NCI-H1930 (cell line): Measurements from ENCODE around the gene KCNMB4.
"Not testable (repeated sequence)": the region's sequence is repeated elsewhere in the genome, so short reads cannot be mapped to it uniquely, and the experiment has no call there.

Source experiments
- DNase-seq, 2 experiments: peaks; one replicate each; lab custom pipeline; 2025; lab: John Stamatoyannopoulos, UW

KCNMB4 gene

DNA sequence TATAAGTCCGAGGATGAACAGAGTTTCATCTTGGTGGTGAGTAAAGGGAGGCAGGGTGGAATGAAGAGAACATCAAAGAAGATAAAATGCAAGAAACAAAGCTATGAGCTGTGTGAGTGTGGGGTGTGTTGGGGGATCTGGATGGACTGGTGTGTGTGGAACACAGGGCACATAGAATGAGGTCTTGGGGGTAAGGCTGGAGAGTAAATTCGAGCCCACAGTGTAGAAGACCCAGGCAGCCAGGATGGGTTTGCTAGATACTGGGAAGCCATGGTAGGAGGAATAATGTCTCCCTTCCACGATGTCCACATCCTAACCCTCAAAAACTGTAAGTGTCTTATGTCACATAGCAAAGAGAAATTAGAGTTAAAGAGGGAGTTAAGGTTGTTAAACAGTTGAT lies 6.8 kb downstream of the KCNMB4 start:
- DNase-seq = no peak

DNA sequence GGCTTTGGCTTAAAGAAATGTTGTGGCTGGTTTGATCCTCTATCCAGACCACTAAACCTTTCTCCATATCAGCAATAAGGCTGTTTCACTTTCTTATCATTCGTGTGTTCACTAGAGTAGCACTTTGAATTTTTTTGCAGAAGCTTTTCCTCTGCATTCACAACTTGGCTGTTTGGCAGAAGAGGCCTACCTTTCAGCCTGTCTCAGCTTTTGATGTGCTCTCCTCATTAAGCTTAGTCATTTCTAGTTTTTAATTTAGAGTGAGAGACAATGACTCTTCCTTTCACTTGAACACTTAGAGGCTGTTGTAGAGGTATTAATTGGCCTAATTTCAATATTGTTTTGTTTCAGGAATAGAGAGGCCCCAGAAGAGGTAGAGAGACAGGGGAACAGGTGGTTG lies 13.8 kb downstream of the KCNMB4 start:
- no peak for DNase-seq

DNA sequence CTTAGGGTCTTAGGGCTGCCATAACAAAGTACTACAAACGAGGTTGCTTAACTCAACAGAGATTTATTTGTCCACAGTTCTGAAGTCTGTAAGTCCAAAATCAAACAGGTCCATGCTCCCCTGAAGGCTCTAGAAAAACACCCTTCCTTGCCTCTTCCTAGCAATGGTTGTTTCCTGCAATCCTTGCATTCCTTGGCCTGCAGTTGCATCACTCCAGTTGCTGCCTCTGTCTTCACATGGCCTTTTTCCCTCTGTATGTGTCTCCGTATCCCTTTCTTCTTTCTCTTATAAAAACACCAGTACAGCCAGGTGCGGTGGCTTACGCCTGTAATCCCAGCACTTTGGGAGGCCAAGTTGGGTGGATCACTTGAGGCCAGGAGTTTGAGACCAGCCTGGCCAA lies 17.4 kb downstream of the KCNMB4 start:
- no peak for DNase-seq

DNA sequence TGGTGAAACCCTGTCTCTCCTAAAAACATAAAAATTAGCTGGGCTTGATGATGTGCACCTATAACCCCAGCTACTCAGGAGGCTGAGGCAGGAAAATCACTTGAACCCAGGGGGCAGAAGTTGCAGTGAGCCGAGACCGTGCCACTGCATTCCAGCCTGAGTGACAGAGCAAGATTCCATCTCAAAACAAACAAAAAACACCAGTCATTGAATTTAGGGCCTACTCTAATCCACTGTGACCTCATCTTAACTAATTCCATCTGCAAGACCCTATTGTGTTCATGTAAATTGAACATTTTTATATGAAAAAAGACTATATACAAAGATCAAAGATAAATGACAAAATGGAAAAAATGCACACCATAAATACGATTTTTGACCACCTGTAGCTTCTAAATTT lies 17.8 kb downstream of the KCNMB4 start:
- DNase-seq = no peak

DNA sequence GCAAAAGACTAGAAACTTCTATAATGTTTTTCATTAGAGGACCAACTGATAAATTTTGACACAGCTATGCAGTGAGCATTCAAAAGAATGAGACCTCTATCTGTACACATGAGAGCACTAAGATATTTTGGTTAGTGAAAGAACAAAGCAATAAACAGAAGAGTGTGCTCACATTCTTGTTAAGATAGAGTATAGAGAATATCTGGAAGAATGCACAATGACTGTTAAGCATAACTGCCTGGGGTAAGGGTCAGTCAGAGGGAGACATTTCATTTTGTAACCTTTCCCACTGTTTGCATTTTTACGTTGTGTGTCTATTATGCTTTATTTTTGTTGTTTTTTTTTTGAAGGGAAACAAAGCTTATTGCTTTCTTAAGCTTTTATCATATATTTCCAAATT lies 20.7 kb downstream of the KCNMB4 start:
- DNase-seq = no peak

DNA sequence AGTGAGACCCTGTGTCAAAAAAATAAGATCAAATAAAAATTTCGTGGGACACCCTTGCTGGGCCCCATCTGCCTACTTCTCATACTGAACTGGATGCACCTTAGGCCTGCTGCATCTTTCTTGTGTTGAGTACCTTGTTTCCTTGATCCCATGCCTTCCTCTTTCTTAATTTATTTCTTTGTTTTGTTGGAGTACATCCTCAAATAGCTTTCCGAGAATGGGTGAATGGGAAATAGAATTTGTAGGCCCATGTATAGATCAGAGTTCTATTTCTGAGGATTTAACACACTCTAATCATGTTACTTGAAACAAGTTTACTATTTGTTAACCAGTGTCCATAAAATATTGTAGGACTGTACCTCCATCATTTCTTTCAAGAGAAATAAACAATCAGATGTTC lies 23.6 kb downstream of the KCNMB4 start:
- no peak for DNase-seq

DNA sequence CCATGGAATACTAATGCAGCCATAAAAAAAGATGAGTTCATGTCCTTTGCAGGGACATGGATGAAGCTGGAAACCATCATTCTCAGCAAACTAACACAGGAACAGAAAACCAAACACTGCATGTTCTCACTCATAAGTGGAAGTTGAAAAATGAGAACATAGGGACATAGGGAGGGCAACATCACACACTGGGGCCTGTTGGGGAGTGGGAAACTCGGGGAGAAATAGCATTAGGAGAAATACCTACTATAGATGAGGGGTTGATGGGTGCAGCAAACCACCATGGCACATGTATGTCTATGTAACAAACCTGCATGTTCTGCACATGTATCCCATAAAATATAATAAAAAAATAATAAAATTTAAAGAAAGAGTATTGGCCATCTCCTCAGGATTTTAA lies 26.5 kb downstream of the KCNMB4 start:
- not testable (repeated sequence) for DNase-seq

DNA sequence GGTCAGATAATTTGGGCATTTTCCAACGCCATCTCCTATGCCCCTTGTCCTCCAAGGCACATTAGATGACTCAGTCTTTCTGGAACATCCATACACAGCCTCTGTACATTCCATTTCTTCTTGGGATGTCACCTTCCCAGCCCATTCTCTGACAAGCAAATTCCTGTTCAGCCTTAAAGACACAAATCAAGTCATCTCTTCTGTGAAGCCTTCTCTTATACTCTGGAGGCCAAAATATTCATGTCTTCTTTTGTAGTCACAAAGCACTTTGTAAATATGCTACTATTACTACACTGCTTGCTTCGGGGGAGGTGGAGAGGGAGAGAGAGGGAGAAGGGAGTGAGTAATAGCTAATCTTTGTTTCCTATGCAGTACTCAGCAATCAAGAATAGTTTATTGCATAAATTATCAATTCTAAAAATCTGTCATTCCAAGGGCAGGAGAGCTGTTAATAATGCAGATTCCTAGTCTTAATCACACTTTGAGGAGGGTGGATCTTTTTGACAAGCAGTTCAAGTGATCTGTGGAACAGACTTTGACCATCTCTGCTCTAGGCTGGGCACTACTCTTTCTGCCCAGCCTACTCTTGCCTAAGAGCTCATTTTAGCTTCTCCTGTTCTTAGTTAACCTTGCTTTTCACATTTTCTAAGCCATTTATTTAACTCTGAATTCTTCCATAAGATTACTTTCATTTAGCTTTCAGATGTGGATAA lies 27.9 kb downstream of the KCNMB4 start:
- no peak for DNase-seq

DNA sequence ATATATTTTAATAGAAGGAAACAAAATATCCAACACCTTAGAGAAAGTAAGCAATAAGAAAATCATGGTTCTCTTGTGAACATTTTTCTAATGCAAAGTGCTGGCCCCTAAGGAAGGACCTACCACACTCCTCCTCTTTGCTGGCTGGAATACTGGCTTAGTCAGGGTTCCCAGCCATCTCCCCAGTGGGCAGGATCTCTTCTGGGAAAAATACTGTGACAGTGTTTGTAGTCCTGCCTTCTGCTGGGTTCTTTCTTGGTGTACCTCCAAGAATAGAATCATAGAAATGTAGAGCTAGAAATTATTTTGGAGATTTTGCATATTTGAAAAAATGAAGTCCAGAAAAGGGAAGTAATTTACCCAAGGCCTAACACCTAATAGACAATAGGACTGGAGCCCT lies 31.9 kb downstream of the KCNMB4 start:
- DNase-seq = no peak

DNA sequence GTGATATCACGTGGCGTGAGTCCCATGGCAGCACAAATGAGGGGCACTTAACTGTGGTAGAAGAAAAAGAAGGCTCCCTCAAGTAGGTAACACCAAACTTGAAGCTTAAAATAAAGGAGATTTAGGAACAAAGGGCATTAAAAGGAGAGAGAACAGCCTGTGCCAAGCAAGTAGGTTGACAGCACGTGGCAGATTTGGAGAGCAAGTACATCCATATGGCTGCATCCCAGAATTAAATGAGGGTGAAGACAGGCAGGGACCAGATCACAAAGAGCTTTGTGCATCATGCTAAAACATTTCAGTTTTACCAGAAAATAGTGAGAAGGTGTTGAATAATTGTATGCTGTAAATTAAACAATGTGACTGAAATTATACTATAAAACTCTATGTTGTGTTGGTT lies 32.8 kb downstream of the KCNMB4 start:
- no peak for DNase-seq

DNA sequence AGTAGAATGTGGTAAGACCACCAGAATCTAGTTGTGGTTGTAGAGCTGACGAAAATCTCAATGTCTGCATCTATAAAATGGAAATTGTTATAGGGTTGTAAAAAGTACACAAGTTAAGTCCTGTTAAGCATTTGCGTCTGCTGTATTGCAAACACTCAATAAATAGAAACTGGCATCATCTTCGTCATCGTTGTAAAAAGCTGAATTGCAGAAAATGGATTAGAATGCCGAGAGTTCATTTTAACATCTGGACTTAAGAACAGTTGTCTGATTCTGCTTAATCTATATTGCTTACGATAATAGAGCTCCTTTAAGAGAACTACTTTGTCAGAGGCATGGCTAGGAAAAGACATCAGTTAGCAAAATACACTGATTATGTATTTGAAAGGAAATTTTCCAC lies 33.2 kb downstream of the KCNMB4 start:
- DNase-seq = no peak

DNA sequence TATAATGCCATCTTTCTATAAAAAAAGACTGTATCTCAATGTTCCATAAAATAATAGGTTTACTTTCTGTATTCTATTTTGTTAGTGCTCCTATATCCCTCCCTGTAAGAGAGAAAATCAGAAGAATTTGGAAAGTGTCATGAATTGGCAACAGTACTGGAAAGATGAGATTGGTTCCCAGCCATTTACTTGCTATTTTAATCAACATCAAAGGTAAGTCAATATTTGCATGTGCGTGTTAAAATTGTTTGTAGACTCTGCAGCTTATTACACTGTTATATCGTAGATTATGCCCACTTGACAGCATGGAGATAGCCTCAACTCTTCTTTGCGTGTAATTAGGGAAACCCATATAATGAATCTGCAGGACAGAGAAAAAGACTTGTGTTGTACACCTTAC lies 34.0 kb downstream of the KCNMB4 start:
- no peak for DNase-seq

DNA sequence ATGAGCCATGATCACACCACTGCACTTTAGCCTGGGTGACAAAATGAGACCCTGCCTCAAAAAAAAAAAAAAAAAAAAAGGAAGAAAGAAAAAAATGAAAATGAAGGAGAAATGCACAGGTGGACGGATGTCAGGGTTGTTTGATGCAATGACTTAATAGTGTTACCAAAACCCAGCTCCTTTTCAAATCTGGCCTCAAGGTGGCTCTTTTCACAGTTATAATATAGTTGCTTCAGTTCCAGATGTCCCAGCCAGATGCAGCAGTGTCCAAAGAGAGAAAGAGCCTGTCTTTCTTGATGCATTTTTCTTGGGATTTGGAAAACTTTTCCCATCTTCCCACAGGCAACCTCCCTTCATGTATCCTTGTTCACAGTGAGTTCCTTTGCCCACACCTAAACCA lies 36.5 kb downstream of the KCNMB4 start:
- DNase-seq = no peak

DNA sequence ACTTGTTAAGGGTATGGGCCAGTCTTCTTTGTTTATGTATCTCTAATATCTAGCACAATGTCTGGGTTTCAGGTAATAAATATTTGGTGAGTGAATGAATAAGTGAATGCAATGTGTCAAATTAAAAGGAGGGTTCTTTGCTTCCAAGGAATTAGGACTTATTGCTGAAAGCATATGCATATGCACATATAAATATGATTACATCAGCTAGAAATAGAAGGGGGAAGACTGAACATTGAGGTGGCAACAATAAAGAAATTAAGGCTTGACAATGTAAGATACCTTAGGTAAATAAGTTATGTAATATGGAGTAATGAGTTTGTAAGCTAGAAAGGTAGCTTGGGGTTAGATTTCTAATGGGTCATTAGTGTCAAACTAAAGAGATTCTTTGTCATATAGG lies 37.7 kb downstream of the KCNMB4 start:
- DNase-seq = no peak

DNA sequence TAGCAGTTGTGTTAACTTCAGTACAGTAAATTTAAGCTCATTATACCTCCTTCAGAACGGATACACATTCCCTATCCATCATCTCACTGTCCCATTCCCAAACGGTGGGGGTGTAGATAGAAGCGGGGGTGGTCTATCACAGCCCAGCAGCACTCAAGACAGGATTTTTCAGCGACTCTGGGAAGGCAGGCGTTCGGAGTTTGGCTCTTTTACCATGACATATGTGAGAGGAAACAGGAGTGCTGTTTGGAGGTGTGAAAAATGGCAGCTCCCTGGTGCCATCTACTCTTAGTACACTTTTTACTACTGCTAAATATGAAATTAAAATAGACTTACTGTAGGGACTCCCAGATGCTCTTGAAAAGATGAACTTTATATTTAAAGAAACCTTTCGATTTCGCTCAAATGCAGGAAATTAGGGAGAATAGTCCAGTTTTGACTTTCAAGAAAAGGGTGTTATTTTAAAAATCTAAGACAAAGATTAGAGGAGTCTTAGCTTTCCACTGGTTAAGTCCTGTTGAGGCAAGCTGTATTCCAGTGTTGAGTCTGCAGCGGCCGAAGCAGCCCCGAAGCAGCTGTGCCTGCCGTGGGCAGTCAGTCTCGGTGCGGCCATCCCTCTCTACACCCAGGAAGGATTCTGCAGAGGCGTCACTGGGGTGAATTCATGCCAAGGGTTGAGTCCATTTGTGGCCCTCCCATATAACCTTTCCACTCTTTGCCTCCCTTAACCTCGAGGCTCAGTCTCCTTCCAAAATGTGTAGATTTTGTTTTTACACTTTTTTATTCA lies 42.1 kb downstream of the KCNMB4 start:
- no peak for DNase-seq

DNA sequence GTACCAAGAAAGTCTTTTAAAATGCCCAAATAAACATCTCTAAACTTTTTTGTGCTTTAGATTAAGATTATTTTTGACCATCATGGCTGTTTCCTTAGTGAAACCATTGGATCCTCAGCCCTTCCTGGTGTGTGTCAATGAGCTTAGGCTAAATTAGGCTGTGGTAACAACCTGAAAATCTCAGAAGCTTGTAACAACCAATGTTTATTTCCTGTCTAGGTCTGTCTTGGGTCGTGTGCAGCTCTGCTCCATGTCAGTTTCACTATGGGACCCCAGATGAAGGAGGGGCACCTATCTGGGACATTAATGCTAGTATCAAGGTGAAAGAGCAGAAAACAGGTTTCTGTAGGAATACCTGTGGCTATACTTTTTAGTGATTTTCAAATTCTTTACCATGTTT lies 49.9 kb downstream of the KCNMB4 start:
- DNase-seq = no peak

DNA sequence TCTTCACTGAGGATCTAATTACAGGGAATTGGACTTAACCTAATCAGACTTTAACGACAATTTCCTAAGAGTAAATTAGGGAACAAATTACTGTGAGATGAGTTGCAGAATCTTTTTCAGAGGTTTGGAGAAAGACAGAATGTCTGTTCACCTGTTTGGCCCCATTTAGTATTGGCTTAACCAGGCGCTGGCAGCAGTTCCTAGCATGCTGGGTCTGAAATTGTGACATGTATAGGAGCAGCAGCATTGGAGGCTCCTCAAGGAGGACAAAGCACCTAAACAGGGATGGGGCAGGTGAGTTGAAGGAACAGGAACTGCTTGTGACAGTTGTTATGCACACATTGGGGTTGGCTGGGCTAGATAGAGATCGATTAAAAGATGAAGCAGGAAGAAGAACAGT lies 51.0 kb downstream of the KCNMB4 start:
- no peak for DNase-seq

DNA sequence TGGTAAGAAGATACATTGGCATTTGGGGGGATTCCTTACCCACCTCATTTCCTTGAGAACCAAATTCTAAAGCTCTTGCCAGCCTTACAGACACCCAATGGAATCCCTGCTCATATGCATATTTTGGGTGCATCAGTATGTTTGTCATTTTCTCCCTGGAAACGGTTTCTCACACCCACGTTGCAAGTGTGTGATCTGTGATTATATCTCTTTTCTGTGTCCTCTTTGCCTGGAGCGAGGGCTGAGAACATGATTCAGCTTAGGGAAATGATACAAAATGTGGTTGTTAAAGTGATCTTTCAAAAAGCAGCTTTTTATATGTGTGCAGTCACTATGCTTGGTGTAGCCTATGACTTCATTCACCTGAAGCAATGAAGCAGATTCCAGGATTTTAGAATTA lies 52.0 kb downstream of the KCNMB4 start:
- no peak for DNase-seq

DNA sequence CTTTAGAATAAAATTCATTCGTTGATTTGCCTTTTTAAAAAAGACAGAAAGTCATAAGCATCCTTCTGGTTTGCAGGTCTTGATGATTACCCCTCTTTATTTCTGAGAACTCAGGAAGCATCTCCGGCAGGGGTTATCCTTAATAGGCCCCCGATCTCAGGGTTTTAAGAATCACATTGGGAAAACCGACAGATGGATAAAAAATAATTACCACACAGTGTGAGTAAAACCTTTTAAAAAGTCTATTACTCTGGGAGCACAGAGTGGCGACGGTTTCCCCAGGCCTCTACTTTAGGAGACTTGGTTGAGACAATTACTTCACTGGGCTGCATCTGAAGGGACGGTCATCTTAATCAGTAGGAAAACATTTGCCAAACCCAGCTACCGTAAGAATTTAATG lies 56.5 kb downstream of the KCNMB4 start:
- DNase-seq = no peak

DNA sequence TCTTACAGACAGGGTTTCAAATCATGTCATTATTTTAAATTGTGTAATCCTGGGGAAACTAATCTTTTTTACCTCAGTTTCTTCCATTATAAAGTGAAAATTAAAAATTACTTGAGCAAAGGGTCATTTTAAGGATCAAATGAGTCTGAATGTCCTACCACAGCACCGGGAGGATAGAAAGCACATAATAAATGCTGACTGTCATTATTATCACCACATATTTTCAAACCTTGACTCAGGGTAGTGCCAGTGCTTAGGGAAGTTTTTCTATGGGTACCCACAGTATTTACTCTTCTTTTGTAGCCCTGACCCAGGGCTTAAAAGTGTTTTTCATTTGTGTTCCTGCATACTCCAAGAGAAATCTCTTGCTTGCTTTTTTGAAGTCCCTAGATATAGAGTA lies 60.5 kb downstream of the KCNMB4 start:
- no peak for DNase-seq

DNA sequence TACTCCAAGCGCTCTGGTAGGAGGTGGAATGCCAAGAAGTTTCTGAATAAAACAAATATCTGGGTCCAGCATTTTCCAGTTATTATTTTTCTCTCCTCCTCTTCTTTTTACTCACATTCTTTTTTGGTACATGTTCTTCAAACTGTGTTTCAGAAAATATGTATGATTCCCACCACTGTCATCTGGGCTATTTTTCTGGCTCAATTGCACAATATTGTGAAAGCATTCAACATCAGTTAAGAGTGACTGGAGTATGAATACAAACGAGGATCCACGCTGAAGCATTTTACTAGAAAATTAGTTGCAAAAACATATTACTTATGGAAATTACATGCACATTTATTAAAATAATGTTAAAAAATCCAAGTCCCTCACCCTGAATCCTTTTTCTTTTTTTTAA lies 61.5 kb downstream of the KCNMB4 start:
- no peak for DNase-seq

DNA sequence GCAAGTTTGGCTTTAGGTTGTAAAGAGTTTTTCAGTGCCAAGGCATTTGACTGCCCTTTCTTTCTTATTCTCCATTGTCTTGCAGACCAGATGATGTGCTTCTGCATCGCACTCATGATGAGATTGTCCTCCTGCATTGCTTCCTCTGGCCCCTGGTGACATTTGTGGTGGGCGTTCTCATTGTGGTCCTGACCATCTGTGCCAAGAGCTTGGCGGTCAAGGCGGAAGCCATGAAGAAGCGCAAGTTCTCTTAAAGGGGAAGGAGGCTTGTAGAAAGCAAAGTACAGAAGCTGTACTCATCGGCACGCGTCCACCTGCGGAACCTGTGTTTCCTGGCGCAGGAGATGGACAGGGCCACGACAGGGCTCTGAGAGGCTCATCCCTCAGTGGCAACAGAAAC lies 64.3 kb downstream of the KCNMB4 start:
- DNase-seq = no peak

DNA sequence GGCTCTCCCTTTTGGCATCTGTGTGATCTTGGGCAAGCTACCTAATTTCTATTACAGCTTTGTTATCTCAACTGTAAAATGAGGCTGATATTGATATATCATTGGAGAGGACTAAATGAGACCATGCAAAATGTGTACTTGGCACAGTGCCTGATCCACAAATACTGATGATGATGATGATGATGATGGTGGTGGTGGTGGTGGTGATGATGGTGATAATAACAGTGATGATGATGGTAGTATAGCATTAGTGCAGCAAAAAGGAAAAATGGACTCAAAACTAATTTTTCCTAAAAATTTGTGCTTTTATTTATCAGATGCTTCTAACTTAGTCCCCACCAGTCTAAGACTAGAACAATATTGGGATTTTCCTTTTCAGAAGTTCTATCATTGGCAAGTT lies 70.7 kb downstream of the KCNMB4 start:
- no peak for DNase-seq
